AG04449 (cell line): ENCODE data around the gene DNMT3L.
"Not testable (repeated sequence)": the region's sequence is repeated elsewhere in the genome, so short reads cannot be mapped to it uniquely, and the experiment has no call there.

Experiments used
- CTCF ChIA-PET: fragments of 350-600 bp; formaldehyde crosslinking; extraction: SDS; loops from one replicate; lab custom pipeline; 2021; ENCODE audit warnings: antibody characterized with exemption; lab: Yijun Ruan, JAX
- POLR2A ChIA-PET: fragments of 400-600, 350-600 bp; formaldehyde crosslinking; extraction: SDS; loops from one replicate; lab custom pipeline; 2020; ENCODE audit warnings: antibody characterized with exemption, inconsistent platforms; lab: Yijun Ruan, JAX
- DNase-seq: peaks from one replicate; pipeline ENCODE4 v3.0.0-alpha.2; 2010; ENCODE audit warnings: low read depth, low spot score
- H3K4me3 ChIP-seq: 2 replicates; pipeline ENCODE4 v1.5.1; 2011; ENCODE audit warnings: low read depth, mild to moderate bottlenecking, control low read depth, low read length
- TF ChIP-seq, protein P1 (sequence below): IDR thresholded peaks from one replicate; pipeline ENCODE4 v1.5.1; 2011; ENCODE audit warnings: mild to moderate bottlenecking, moderate library complexity, low read length, control low read depth, inconsistent platforms; ENCODE audit not compliant: insufficient read depth; ENCODE audit errors: missing control alignments

Gene DNMT3L

DNA sequence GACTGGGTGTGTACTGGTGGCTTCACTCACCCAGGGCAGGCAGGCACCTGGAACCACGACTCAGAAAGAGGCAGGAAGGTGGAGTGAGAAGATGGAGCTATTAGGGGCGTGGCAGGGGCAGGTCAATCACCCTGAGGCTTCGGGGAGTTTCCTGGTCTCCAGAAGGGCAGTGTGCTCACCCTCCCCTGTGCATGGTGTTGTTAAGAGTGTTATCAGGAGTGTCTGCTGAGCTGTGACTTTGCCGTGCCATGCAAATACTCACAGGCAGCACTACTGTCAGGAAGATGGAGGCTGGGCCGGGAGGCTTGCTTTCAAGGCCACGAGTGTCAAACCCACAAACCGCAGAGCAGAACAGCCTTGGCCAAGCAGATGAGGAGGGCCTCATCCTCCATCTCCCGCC, 43.2 kb downstream of the DNMT3L start:
- CTCF ChIA-PET, POLR2A ChIA-PET, DNase-seq, H3K4me3 ChIP-seq: not testable (repeated sequence)

DNA sequence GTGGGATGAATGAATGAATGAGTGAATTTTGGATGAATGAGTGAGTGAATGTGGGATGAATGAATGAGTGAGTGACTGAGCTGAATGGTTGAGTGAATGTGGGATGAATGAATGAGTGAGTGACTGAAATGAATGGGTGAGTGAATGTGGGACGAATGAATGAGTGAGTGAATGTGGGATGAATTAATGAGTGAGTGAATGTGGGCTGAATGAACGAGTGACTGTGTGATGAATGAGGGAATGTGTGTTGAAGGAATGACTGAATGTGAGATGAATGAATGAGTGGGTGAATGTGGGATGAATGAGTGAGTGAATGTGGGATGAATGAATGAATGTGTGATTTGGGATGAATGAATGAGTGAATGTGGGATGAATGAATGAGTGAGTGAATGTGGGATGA, 49.7 kb downstream of the DNMT3L start:
- CTCF ChIA-PET, DNase-seq, H3K4me3 ChIP-seq, POLR2A ChIA-PET: not testable (repeated sequence)

DNA sequence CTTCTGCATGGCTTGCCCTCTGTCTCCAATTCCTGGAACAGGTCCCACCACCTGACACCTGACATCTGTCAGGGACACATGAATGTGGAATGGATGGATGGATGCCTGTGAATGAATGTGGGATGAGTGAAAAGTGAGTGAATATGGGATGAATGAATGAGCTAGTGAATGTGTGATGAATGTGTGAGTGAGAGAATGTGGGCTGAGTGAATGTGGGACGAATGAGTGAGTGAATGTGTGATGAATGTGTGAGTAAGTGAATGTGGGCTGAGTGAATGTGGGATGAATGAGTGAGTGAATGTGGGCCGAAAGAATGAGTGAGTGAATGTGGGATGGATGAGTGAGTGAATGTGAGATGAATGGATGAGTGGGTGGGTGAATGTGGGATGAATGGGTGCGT, 50.1 kb downstream of the DNMT3L start:
- CTCF ChIA-PET, POLR2A ChIA-PET, H3K4me3 ChIP-seq, DNase-seq: not testable (repeated sequence)

DNA sequence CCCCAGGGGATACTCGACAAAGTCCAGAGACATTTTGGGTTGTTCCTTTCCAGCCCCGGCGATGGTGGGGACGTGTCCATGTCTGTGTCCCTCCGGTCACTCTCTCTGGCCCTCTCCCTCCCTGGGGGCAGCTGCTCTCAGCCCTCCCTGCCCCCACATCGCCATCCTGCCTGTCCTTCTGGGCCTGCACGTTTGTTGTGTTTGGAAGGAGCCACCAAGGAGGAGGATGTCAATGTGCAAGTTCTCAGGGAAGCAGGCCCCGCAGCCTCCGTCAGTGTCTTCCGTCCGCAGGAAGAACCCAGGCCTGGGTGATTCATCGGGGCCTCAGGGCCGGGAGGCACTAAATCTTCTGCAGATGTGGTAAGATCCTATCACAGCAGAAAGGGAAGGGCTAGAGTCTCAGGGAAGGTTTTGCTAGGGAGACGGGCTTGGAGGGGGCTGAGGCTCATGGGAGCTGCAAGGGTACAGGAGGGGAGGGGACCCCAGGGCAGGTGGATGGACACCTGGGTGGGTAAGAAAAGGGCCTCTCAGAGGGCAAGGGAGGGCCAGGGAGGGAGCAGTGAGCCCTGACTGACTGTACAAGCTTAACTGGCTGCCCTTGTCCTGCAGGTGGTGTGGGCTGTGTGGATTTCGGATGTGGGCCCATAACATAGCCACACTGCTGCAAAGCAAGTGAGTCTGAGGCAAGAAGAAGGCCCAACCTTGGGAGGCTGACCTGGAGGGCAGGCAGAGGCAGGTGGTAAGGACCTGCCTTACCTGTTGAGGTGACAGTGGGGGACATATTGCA, 53.6 kb downstream of the DNMT3L start:
- CTCF ChIA-PET, DNase-seq, H3K4me3 ChIP-seq, POLR2A ChIA-PET: not testable (repeated sequence)

DNA sequence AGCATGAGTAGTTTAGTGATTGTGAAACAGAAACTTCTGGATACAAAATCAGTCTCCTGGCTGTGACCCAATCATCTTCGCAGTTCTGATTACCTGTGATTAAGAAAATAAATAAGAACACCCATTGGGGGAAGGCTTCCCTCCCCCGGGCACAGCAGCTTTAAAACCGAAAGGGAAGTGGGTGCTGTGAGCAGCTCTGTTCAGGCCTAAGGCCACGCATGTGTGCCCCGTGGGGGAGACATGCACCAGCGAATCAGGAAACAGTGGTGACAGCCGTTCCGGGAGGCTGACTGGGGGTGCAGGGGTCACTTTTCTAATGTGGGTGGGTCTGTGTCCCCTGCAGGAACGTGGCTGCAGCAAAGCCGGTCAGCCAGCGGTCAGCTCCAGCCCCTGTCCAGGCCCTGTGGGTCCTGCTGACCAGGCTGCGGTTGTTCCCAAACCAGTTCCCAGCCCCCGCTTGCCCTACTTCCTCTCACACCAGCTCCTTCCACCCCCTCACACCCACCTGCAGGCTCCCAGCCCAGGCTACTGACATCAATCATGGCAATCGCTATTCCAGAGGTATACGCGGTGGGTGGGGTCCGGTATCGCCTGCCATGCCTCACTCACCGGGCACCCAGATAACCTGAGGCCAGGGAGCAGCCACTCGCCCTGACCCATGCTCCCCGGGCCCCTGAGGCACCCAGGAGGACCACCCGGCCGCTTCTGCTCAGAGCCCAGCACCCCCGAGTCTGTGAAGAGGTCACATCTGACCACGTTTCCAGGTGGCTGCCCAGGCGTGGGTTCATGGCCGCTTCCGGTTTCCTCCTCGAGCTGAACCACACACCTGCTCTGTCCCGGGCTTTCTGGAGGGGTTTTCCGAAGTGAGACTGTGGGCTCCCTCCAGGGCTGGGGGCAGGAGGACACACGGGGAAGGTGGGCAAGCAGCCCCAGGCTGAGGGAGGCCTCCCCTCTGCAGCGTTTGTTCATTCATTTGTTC, 54.7 kb downstream of the DNMT3L start:
- H3K4me3 ChIP-seq, CTCF ChIA-PET, DNase-seq, POLR2A ChIA-PET: not testable (repeated sequence)

DNA sequence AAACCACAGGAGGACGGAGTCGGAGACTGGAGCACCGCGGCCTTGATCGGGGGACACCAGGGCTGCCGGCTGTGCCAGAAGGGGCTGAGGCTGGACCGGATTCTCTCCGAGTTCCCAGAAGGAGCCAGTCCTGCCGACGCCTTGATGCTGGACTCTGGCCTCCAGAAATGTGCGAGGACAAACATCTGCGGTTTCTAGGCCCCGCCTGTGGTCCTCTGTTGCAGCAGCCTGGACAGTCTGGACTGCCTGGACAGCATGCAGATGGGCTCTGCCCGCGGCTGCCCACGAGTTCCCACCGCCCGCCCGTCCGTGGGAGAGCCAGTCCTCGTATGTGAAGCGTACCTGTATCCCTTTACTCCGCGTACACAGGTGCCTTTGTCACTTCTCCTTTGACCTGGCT, 55.5 kb downstream of the DNMT3L start:
- CTCF ChIA-PET, H3K4me3 ChIP-seq, POLR2A ChIA-PET, DNase-seq: not testable (repeated sequence)

DNA sequence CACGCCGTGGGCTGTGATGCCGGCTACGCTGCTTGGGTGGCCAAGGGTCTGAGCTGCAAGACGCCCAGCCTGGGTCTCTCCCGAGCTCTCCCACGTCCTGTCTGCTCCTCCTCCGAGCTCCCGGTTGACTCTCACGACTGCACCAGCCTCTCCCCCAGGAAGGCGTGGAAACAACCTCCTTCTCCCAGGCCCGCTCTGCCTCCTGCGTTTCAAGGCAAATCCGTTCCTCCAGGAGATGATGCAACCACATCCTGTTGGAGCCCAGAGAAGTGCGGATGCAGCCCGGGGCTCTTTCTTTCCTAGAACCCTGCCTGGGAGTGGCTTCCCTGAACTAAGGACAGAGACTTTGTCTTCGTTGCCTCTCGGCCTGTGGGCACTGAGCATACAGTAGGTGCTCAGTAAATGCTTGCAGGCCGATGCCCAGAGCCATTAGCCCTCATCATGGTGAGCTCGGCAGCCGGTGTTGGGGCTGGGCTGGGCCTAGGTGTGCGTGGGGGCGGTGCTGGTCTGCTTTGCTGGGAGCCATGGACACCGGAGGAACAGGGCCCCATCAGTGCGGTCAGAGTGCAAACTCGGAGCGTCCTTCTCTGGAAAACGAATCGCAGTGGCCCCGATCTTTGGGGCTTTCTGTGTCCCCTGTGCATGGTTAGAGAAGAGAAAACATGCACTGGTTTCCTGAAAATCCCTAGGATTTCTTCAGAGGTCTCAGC, 59.0 kb downstream of the DNMT3L start:
- DNase-seq, CTCF ChIA-PET, H3K4me3 ChIP-seq, POLR2A ChIA-PET: not testable (repeated sequence)

DNA sequence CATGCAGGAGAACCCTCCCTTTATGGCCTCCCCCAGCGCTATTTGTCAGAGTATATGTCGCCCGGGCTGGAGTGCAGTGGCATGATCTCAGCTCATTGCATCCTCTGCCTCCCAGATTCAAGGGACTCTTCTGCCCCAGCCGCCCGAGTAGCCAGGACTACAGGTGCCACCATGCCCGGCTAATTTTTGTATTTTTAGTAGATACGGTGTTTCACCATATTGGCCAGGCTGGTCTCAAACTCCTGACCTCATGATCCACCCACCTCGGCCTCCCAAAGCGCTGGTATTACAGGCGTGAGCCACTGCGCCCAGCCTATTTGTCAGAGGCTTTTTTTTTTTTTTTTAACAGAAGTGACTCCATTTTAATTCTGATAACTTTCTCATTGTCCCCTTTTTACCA, 61.7 kb downstream of the DNMT3L start:
- DNase-seq, POLR2A ChIA-PET, H3K4me3 ChIP-seq: not testable (repeated sequence)
- CTCF ChIA-PET = interaction anchor here (1.2 kb wide), 1 partner anchor 411 kb away, joined by 3 read pairs; the partner anchor contains the start of gene RRP1

DNA sequence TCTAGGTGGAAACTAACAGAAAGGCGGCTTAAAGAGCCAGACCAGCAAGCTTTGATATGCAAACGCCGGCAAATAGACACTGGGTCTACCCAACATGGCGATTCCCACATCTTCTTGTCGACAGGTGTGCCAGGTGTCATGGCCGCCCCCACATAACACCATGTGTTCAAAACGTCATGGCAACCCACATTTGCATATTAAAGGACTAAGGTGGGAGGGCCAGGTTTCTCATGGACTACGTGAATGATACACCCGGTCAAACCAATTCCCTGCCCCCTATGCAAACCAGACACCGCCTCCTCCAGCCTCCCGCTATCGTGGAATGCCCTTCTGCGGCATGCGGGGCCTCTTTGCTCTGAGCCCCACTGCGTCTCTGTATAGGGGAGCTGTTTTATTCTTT, 62.2 kb downstream of the DNMT3L start:
- POLR2A ChIA-PET = no interaction called here
- no peak for DNase-seq
- TF ChIP-seq, protein P1, sequence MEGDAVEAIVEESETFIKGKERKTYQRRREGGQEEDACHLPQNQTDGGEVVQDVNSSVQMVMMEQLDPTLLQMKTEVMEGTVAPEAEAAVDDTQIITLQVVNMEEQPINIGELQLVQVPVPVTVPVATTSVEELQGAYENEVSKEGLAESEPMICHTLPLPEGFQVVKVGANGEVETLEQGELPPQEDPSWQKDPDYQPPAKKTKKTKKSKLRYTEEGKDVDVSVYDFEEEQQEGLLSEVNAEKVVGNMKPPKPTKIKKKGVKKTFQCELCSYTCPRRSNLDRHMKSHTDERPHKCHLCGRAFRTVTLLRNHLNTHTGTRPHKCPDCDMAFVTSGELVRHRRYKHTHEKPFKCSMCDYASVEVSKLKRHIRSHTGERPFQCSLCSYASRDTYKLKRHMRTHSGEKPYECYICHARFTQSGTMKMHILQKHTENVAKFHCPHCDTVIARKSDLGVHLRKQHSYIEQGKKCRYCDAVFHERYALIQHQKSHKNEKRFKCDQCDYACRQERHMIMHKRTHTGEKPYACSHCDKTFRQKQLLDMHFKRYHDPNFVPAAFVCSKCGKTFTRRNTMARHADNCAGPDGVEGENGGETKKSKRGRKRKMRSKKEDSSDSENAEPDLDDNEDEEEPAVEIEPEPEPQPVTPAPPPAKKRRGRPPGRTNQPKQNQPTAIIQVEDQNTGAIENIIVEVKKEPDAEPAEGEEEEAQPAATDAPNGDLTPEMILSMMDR = no peak
- no peak overlapping the region for H3K4me3 ChIP-seq
- CTCF ChIA-PET = interaction anchor here (1.2 kb wide), 1 partner anchor 410 kb away, joined by 3 read pairs; the partner anchor contains the start of gene RRP1

DNA sequence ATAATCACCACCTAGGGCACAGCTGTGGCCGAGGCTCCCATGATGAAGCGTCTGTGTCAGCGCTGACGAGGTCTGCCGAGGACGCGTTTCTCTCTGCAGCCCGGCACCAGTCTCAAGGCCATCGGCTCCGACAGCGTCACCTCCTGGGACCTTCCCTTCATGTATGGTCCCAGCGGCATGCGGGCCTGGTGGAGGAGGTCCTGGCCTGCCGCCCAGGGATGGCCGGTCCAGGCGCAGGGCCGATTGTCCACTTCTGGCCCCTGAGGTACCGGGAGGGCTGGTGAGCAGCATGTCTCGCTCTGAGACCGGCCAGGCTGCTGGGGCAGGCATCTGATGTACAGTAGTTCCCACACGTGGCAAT, 64.6 kb downstream of the DNMT3L start:
- POLR2A ChIA-PET, CTCF ChIA-PET, H3K4me3 ChIP-seq, DNase-seq: not testable (repeated sequence)
